Suprapubic skin (tissue), 4 donors: ENCODE measurements around the gene MT4.

Source experiments
- CTCF ChIP-seq, 2 donors: fragments of 200-600 bp in 1 of 2; fragments of 450-650 bp in 1 of 2; sonication (generic) in 1 of 2; IDR thresholded peaks; one replicate each; pipeline ENCODE4 v1.5.1; 2016 to 2019; ENCODE audit warnings: antibody characterized with exemption in 2 of 2, mild to moderate bottlenecking in 1 of 2, moderate library complexity in 1 of 2
- POLR2A ChIP-seq, 2 donors: fragments of 450-650 bp; IDR thresholded peaks; one replicate each; pipeline ENCODE4 v1.6.1; 2017; ENCODE audit warnings: antibody characterized with exemption in 2 of 2, mild to moderate bottlenecking in 2 of 2, moderate library complexity in 2 of 2
- POLR2AphosphoS5 ChIP-seq, 3 donors: sonication (generic); formaldehyde crosslinking; IDR thresholded peaks; one replicate each; pipeline ENCODE4 v1.6.1; 2017; ENCODE audit warnings: antibody characterized with exemption in 3 of 3

- TF ChIP-seq CTCF (IDR thresholded peaks at IDR 0.05) (peak; percentile 21 to 60), POLR2A (IDR thresholded peaks at IDR 0.05) (no peak), POLR2AphosphoS5 (IDR thresholded peaks at IDR 0.05) (no peak)
Measured at GRCh38 chr16:56600398-56600999, 35.6 kb downstream of the MT4 start.
